Measurements from ENCODE around the gene ZDHHC14. TPM values are rescaled to one million over a fixed set of nuclear protein-coding genes. Genes with fewer than 3 reads are reported as not detected.

Gene ZDHHC14
- total RNA-seq, 2 donors from 2014 or later: 53.3 to 66.2 TPM

- WGBS: 71% methylated on average over 6 of the region's 6 CpGs
- intact Hi-C loops (cut with DNase I): loop anchor here (2.0 to 5.0 kb wide), 4 partner anchors 69 to 274 kb away; partner anchors contain the start of genes TMEM242 and ZDHHC14
- TF ChIP-seq CTCF (IDR thresholded peaks at IDR 0.05) (no peak), POLR2AphosphoS5 (IDR thresholded peaks at IDR 0.05) (no peak)
- H3K4me3 ChIP-seq: peak overlapping the region in 1 of 2 donors; percentile 5
- H3K36me3 ChIP-seq: no peaks in the 10 kb centered on the region
- DNase-seq (ENCODE audit: low spot score): no peak
- H3K9me3 ChIP-seq: no peaks in the 10 kb centered on the region
- peak overlapping the region; percentile 76 to 81 for H3K27ac ChIP-seq
- H3K4me1 ChIP-seq (replicated peaks): peaks cover 16% of the 10 kb centered on the region
- H3K27me3 ChIP-seq (replicated peaks; ENCODE audit: insufficient read depth): no peaks in the 10 kb centered on the region
Measured at GRCh38 chr6:157596461-157596860, 215.5 kb downstream of the ZDHHC14 start.

GRCh38 chr6:157596886-157597285 is 215.9 kb downstream of the ZDHHC14 start:
- no peak for TF ChIP-seq POLR2AphosphoS5 (IDR thresholded peaks at IDR 0.05)
- no peak for TF ChIP-seq POLR2A (IDR thresholded peaks at IDR 0.05)
- no peak for TF ChIP-seq CTCF (IDR thresholded peaks at IDR 0.05)
- DNase-seq (ENCODE audit: low spot score): peak; percentile 67
- Histone ChIP-seq H3K27ac (peak overlapping the region; percentile 76 to 81), H3K36me3 (no peaks in the 10 kb centered on the region), H3K27me3 (replicated peaks; ENCODE audit: insufficient read depth) (no peaks in the 10 kb centered on the region), H3K4me3 (peak overlapping the region in 1 of 2 donors; percentile 5), H3K9me3 (no peaks in the 10 kb centered on the region), H3K4me1 (replicated peaks) (peaks cover 16% of the 10 kb centered on the region)
- WGBS: 24% methylated on average over 15 of the region's 15 CpGs
- intact Hi-C loops (cut with DNase I): loop anchor here (2.0 to 5.0 kb wide), 4 partner anchors 70 to 275 kb away; partner anchors contain the start of genes TMEM242 and ZDHHC14

GRCh38 chr6:157597461-157598312 is 216.7 kb downstream of the ZDHHC14 start:
- Histone ChIP-seq H3K4me3 (peak overlapping the region in 1 of 2 donors; percentile 5), H3K9me3 (no peaks in the 10 kb centered on the region), H3K27ac (peak overlapping the region; percentile 76 to 81), H3K27me3 (replicated peaks; ENCODE audit: insufficient read depth) (no peaks in the 10 kb centered on the region), H3K36me3 (no peaks in the 10 kb centered on the region), H3K4me1 (replicated peaks) (peaks cover 16% of the 10 kb centered on the region)
- 25% methylated on average over 9 of the region's 9 CpGs for WGBS
- intact Hi-C loops (cut with DNase I): loop anchor here (2.0 to 5.0 kb wide), 4 partner anchors 70 to 275 kb away; partner anchors contain the start of genes TMEM242 and ZDHHC14
- peak; percentile 94 for DNase-seq (ENCODE audit: low spot score)
- TF ChIP-seq POLR2A (IDR thresholded peaks at IDR 0.05) (no peak), CTCF (IDR thresholded peaks at IDR 0.05) (peak in 3 of 4 experiments; percentile 50 to 67 (median 62)), POLR2AphosphoS5 (IDR thresholded peaks at IDR 0.05) (peak; percentile 81)

- Histone ChIP-seq H3K4me3 (no peak overlapping the region), H3K9me3 (no peaks in the 10 kb centered on the region), H3K36me3 (no peaks in the 10 kb centered on the region), H3K27ac (peak overlapping the region in 1 of 2 donors; percentile 81), H3K27me3 (replicated peaks; ENCODE audit: insufficient read depth) (no peaks in the 10 kb centered on the region), H3K4me1 (replicated peaks) (peaks cover 16% of the 10 kb centered on the region)
- 91% methylated on average over 12 of the region's 12 CpGs for WGBS
- intact Hi-C loops (cut with DNase I): loop anchor here (5.0 kb wide), 3 partner anchors 68 to 277 kb away; partner anchors contain the start of gene TMEM242
- no peak for DNase-seq (ENCODE audit: low spot score)
- TF ChIP-seq POLR2A (IDR thresholded peaks at IDR 0.05): no peak
- no peak for TF ChIP-seq POLR2AphosphoS5 (IDR thresholded peaks at IDR 0.05)
- no peak for TF ChIP-seq CTCF (IDR thresholded peaks at IDR 0.05)
Measured at GRCh38 chr6:157599191-157599590, 218.2 kb downstream of the ZDHHC14 start.

Measured in prostate gland (tissue), 2 donors.